GM19467 (cell line): ENCODE results near the gene BICRAL.
"Not testable (repeated sequence)": the region's sequence is repeated elsewhere in the genome, so short reads cannot be mapped to it uniquely, and the experiment has no call there.

Experiments used
- ATAC-seq: cut with Tn5 transposase; IDR thresholded peaks from one replicate; pipeline ENCODE4 v1.9.1; 2021; ENCODE audit warnings: mild to moderate bottlenecking, moderate library complexity; ENCODE audit not compliant: unreplicated experiment

The BICRAL gene

DNA sequence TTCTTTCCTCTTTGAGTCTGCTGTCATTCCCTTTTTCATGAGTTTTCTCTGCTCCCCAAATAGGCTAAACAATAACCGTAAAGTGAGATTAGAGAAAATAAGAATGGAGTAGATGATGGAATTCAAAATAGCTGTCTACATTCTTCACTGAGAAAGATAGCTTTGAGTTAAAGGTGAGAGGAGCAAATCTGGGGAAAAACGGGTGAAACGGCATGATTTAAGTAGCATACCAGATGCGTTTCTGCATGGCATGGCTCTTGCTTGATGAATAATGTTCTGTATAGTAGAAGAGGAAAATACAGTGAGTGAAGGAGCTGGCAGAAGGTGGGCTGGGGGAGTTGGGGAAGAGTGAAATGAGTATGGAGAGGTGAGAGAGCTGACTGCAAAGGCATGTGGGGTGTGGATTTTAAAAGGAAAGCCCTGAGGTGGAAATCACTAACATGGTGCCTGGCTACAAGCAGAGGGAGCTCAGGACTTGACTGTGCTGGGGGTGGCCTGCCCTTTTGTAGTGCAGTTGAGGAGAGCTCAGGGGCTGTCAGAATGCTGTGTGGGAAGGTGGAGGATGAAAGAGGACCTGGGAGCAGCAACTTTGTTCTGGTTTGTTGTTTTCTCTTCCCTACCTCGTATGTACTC lies 8.8 kb downstream of the BICRAL start:
- no peak for ATAC-seq

DNA sequence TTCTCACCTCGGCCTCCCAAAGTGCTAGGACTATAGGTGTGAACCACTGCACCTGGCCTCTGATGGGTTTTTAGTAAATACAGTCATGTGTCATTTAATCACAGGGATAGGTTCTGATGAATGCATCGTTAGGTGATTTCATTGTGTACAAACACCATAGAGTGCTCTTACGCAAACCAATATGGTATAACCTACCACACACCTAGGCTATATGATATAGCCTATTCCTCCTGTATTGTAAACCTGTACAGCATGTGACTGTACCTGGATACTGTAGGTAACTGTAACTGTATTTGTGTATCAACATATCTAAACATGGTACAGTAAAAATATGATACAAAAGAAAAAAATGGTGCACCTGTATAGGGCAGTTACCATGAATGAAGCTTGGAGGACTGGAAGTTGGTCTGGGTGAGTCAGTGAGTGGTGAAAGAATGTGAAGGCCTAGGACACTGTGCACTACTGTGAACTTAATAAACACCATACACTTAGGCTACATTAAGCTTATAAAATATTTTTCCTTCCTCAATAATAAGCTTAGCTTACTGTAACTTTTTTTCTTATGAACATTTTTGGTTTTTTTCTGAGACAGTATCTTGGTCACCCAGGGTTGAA lies 10.0 kb downstream of the BICRAL start:
- ATAC-seq: no peak

DNA sequence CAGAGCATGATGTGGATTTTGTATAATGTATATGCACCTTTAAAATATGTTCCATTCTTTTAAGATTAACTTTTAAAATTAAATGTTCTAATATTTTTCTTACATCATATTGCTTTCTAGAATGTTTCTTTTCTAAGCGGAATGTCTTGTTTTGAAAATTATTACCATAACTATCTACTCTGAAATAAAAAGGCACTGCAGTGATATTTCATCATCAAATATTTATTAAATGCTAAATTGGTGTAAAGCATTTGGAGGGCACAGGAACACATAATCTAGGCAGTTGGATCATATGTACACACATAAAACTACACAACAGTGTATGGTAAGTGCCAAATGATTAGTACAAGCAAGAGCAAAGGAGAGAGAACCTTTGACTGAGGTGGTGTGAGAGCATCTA lies 13.8 kb downstream of the BICRAL start:
- no peak for ATAC-seq

DNA sequence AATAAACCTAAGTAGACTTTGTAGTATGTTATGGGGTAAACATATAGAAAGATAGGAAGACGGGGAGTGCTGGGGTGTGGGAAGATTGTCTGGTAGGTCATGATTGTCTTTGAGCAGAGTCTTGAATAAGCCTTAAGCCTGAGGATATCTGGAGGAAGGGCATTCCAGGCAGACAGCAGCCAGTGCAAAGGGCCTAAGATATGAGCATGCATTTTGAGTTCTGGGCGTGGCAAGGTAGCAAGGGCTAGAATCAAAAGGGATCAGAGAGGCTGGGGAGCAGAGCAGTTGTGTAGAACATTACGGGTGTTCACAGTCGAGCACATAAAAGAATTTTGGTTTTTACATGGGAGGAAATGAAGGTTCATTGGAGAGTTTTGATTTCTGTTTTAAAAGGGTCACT lies 14.3 kb downstream of the BICRAL start:
- ATAC-seq: no peak

DNA sequence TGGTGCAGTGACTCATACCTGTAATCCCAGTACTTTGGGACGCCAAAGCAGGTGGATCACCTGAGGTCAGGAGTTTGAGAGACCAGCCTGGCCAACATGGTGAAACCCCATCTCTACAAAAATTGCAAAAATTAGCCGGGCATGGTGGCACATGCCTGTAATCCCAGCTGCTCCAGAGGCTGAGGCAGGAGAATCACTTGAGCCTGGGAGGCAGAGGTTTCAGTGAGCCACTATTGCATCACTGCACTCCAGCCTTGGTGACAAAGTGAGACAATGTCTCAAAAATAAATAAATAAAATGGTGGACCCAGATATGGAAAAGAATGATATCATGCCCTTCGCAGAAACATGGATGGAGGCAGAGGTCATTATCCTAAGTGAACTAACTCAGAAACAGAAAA lies 15.8 kb downstream of the BICRAL start:
- not testable (repeated sequence) for ATAC-seq

DNA sequence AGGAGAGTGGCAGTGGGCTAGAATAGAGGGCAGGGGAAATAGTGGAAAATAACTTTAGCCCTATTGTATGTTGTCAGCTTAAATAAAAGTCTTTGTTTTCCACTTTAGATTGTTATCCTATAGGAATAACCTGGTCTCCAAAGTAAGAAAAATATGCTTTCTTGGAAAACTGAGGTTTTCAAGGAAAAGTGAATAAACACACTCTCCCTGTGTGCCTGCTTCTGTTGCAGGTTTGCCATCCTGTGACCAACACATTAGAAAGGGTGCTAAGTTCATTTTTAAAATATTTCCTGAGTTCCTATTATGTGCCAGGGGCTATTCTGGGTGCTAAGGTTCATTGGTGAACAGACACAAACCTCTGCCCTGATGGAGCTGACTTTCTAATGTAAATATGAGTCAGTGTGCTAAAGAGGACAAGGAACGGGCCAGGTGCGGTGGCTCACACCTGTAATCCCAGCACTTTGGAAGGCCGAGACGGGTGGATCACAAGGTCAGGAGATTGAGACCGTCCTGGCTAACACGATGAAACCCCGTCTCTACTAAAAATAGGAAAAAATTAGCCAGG lies 23.5 kb downstream of the BICRAL start:
- ATAC-seq: no peak

DNA sequence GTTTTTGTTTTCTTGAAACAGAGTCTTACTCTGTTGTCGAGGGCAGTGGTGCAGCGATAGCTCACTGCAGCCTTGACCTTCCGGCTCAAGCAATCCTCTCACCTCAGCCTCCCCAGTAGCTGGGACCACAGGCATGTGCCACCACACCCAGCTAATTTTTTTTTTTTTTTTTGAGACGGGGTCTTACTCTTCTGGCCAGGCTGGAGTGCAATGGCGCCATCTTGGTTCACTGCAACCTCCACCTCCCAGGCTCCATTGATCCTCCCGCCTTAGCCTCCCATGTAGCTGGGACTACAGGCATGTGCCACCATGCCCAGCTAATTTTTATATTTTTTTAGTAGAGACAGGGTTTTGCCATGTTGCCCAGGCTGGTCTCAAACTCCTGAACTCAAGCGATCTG lies 24.5 kb downstream of the BICRAL start:
- not testable (repeated sequence) for ATAC-seq

DNA sequence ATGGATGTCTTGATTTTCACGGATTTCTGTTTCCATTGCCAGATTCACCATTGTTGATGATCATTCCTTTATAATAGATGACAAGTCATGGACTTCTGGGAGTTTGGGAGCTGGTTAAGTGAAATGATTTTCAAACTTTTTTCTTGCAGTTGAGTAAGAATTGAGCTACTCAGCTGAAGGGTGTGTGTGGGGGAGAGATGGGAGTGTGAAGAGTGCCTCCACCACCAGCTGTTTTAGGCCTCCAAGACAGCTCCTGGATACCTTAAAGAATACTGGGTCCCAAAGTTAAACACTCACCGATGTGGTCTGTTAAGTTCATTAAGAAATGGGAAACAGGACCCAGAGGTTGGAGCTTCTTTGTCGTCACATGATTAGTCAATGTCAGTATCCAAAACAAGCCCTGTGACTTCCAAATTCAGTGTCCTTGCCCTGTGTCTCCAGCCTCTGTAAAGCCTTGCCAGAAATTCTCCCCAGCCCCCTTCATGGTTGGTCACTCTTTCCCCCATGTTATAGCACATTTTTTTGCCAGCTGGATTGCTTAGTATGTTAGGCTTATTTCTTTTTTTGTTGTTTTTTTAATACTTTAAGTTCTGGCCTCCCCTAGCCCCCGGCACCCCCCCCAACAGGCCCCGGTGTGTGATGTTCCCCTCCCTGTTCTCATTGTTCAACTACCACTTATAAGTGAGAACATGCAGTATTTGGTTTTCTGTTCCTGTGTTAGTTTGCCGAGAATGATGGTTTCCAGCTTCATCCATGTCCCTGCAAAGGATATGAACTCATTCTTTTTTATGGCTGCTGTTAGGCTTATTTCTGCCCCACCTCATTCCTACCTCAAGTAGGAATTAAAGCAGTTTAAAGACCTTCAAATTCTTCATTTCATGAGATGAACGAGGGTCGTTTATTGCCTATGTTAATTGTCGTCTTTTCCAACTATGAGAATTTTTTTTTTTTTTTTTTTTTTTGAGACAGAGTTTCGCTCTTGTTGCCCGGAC lies 26.9 kb downstream of the BICRAL start:
- no peak for ATAC-seq

DNA sequence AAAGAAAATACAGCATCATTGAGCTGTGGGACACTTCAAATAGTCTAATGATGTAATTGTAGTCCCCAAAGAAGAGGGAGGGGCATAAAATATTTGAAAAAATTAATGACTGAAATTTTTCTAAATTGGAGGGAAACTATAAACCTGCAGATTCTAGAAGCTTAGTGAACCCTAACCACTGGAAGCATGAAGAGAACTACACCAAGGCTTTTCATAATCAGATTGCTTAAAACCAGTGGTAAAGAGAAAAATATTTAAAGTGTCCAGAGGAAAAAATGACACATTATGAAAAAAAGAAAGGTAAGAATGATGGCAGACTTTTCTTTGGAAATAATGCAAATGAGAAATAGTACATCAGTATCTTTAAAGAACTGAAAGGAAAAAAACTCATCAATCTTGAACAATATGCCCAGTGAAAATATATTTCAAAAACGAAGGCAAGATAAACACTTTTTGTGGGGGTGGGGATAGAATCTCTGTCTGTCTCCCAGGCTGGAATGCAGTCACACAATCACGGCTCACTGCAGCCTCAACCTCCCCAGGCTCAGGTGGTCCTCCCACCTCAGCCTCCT lies 31.3 kb downstream of the BICRAL start:
- ATAC-seq: no peak

DNA sequence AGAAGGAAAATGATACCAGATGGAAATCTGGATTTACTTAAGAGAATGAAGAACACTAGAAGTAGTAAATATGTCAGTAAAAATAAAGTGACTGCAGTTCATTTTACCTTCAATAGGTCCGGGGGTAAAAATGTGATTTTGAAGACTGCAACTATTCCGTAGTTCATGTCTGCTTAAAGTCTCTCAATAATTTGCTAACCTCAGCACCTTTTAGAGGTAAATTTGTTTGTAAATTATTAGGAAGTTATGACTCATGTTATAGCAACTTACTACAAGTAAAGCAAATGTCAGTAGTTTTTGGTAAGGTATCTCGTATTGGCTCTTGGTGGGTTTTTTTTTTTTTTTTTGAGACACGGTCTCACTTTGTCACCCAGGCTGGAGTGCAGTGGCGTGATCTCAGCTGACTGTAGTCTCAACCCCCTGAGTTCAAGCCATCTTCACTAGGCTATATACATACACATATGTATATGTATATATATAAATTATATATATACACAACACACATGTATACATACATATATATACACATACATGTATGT lies 32.1 kb downstream of the BICRAL start:
- no peak for ATAC-seq

DNA sequence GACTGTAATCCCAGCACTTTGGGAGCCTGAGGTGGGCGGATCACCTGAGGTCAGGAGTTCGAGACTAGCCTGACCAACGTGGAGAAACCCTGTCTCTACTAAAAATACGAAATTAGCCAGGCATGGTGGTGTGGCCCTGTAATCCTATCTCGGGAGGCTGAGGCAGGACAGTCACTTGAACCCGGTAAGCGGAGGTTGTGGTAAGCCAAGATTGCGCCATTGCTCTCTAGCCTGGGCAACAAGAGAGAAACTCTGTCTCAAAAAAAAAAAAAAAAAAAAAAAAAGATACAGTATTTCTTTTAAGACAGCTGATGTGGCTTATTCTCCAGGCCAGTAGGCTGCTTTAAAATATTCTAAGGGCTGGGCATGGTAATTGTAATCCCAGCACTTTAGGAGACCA lies 33.9 kb downstream of the BICRAL start:
- ATAC-seq: not testable (repeated sequence)

DNA sequence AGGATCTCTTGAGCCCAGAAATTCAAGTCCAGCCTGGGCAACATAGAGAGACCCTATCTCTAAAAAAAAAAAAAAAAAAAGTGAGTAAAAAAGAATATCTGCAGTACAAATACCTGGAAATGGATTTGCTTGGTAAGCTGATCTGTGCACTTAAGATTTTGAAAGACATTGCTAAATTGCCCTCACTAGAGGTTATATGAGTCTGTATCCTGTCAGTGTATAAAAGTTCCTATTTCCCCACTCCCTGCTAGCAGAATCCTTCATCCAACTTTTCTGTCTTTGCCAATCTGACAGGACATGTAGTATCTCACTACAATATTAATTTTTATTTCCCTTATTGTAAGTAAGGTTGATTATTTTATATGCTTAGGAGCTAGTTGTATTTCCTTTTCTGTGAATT lies 36.1 kb downstream of the BICRAL start:
- ATAC-seq: no peak

DNA sequence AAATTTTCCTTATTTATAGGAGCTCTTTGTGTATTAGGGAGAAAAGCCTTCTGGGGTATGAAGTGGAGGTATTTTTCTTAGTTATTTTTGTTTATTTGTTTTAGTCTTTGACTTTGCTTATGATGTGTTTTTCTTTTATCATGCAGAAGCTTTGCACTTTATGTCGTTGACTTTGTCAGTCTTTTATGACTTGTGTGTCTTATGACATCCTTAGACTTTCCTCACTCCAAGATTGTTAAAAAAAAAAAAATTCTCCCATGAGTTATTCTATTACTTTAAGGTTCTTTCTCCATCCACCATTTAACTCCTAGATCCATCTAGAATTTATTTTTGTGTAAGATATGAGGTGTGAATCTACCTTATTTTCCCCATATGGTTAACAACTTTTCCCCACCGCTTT lies 36.6 kb downstream of the BICRAL start:
- ATAC-seq: no peak

DNA sequence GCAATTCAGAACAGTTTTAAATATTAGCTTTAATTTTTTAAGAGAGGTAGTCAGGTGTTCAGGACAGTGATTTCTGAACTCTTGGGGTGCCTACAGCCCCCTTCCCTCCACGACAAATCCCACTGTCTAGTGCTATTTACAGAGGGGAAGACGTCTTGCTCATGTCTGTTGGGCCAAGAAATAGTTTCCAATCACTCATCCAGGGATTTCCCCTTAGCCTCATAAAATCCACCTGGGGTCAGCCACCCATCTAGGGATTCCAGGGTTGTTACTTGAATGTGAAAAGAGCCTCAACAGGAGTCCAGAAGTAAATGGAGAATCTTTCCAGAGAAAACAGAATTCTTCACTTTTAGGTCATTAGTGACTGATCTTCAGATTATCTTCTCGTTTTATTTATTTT lies 37.0 kb downstream of the BICRAL start:
- no peak for ATAC-seq

DNA sequence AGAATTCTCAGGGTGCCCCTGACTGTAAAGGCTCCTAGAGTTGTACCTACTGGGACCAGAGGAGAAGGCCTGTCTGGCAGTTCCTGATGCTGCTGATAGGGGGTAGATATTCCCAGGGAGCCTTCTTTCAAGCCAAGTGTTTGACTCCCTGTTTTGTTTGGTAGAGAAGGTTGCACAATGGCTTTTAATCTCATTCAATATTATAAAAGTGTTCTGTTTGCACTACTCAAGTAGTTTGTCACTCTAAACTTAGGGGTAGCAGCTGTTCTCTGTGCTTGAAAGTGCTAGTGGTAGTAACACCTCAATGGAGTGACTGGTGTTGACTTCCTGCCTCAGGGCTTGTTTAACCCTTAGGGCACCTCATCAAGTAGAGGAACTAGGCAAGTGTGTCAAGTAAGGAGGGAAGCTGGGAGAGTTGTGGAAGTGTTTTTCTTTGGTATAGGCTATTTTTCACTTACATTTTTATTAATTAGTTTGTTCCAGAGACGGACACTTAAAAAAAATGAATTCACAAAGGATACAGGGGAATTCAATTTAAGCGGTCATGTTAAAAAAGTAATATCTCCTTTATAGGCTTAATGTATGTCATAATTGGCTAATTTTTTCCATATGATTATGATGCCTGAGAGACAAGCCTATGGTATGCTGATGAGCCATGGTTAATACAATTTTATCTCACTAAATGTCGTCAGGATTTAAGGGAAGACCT lies 38.1 kb downstream of the BICRAL start:
- ATAC-seq: no peak

DNA sequence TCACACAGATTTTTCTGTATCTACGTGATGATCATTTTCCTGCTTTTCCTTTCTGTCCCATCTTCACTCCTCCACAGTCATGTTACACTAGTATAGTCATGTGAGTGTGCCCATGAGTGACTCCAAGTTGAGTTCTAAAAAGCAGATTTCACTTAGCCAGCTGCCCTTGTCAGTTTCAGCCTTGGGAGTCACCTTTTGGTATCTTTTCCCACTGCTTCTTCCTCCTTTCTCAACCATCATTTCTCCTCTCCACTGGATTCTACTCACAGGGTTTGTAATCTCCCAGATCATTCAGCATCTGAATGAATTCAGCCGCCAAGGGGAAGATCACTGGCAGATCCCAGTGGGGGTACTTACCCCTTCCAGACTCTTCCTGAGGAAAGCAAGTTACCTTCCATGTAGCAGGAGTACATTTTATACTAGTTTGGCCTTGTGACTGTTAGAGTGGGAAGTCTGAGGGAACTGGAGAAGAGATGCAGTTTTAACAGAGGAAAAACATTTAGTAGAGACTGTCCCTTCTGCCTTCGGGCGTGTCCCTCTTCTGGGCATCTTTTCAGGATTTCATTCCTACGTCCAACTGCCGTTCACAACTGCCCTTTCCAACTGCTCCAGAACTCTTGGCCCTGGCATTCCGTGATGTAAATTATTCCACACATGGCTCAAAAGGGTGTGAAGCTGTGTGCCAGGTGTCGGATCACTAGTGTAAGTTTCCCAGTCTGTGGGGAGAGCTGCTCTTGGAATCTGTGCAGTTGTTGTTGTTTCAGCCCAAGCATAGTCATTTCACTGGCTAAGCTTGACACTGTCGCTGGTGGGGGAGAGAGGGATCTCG lies 38.9 kb downstream of the BICRAL start:
- ATAC-seq: no peak

DNA sequence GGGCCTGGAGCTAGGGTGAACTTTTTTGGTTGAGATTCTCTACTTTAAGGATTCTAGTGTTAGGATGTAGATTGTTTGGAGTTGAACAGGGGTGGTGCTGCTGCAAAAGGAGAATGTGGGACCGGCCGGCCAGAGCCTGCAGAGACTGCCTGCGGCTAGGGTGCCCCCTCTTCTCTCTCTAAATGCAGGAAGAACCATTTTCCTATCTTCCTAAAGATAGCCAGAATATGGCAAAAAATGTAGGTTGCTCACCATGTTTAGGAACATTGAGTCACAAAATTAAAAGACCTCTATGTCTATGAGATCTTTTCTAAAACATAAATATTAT lies 39.5 kb downstream of the BICRAL start:
- ATAC-seq: no peak

DNA sequence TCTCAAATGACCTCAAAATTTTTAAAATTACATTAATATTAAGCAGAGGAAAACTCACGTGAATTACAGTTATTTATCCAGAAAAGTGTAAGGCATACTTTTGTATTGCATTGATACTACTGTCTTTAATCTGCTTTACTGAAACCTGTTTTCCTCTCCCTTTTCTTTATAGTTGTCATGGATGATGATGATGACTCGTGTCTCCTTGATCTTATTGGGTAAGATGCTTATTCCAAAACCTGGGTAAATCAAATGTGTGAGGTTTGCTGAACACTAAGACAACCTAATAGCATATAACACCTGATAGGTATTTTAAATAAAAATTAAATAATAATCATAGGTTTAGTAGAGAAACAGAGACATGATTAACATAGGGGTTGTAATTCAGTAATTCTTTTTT lies 40.0 kb downstream of the BICRAL start:
- no peak for ATAC-seq

DNA sequence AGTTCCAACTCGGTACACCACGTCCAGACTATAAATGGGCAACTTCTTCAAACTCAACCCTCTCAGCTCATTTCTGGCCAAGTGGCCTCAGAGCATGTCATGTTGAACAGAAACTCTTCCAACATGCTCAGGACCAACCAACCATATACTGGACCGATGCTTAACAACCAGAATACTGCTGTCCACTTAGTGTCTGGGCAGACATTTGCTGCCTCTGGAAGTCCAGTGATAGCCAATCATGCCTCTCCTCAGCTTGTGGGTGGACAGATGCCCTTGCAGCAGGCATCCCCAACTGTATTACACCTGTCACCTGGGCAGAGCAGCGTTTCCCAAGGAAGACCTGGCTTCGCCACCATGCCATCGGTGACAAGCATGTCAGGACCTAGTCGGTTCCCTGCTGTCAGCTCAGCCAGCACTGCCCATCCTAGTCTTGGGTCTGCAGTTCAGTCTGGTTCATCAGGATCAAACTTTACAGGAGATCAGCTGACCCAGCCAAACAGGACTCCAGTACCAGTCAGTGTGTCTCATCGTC lies 47.8 kb downstream of the BICRAL start:
- ATAC-seq: no peak
